Neuron (in vitro differentiated cells): Measurements from ENCODE around the gene RGS17.

ENCODE experiments used
- H2AFZ ChIP-seq: one replicate; pipeline ENCODE4 v1.6.1; 2013; ENCODE audit warnings: low read depth, mild to moderate bottlenecking, inconsistent platforms, low read length, moderate library complexity
- H3K27me3 ChIP-seq: one replicate; pipeline ENCODE4 v1.6.1; 2013; ENCODE audit warnings: low read length; ENCODE audit not compliant: insufficient read depth
- H3K36me3 ChIP-seq: one replicate; pipeline ENCODE4 v1.6.1; 2013; ENCODE audit warnings: low read length; ENCODE audit not compliant: insufficient read depth
- H3K4me1 ChIP-seq: one replicate; pipeline ENCODE4 v1.6.1; 2013; ENCODE audit warnings: low read length; ENCODE audit not compliant: insufficient read depth
- H3K4me3 ChIP-seq: 2 replicates; pipeline ENCODE4 v1.5.1; 2013; ENCODE audit warnings: mild to moderate bottlenecking, low read length, moderate library complexity
- H3K9me3 ChIP-seq: one replicate; pipeline ENCODE4 v1.6.1; 2013; ENCODE audit warnings: low read length

RGS17 gene

DNA sequence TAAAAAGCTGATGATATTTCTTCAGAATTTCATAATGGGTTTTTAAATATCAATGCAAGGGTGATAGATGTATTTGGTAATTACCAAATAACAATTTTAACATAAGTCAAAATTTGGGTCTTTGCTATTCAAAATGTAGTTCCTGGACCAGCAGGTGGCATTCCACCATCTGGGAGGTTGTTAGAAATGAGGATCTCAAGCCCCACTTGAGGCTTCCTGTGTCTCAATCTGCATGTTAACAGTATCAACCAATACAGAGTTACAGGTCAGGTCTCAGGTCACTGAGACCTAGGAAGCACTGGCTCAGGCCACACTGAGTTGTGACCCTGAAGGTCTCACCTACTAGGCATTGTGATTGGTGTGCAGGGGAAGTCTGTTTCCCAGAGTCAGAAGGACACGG is 71.3 kb downstream of the RGS17 start:
- peaks cover 3% of the 10 kb centered on the region for H3K9me3 ChIP-seq

DNA sequence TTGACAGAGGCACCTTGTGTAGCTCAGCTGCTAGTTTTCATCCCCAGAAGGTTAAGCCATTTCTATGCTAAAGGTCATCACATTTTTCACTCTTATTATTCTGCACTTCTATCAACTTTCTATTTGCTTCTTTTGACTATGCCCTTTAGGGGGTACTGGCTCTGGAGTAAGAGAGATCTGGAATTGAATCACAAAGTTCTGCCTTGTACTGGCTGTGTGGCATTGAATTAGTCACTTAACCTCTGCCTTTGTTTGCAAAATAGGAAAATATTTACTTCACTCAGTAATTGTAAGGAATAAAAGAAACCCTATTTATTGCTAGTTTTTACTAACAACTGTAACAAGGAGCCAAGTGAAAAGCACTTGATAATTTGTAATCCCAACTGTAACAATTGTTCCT is 71.8 kb downstream of the RGS17 start:
- H3K4me3 ChIP-seq = no peak overlapping the region
- H3K4me1 ChIP-seq = peaks cover 23% of the 10 kb centered on the region
- no peak overlapping the region for H2AFZ ChIP-seq
- no peaks in the 10 kb centered on the region for H3K27me3 ChIP-seq
- H3K36me3 ChIP-seq = no peaks in the 10 kb centered on the region
- peaks cover 3% of the 10 kb centered on the region for H3K9me3 ChIP-seq

More for the DNA sequence above, 71.3 kb downstream of the RGS17 start:
- H3K4me1 ChIP-seq = peaks cover 23% of the 10 kb centered on the region
- no peaks in the 10 kb centered on the region for H3K36me3 ChIP-seq
- H3K4me3 ChIP-seq = no peak overlapping the region
- H3K27me3 ChIP-seq = no peaks in the 10 kb centered on the region
- H2AFZ ChIP-seq = no peak overlapping the region

- no peaks in the 10 kb centered on the region for H3K27me3 ChIP-seq
- H3K9me3 ChIP-seq = peaks cover 3% of the 10 kb centered on the region
- peaks cover 23% of the 10 kb centered on the region for H3K4me1 ChIP-seq
- no peak overlapping the region for H3K4me3 ChIP-seq
- no peaks in the 10 kb centered on the region for H3K36me3 ChIP-seq
- H2AFZ ChIP-seq = no peak overlapping the region
Observed at GRCh38 chr6:153058909-153059308, 72.2 kb downstream of the RGS17 start.

GRCh38 chr6:153058291-153058690 is 72.8 kb downstream of the RGS17 start:
- Histone ChIP-seq H3K9me3 (peaks cover 3% of the 10 kb centered on the region), H3K27me3 (no peaks in the 10 kb centered on the region), H3K4me3 (no peak overlapping the region), H3K4me1 (peaks cover 23% of the 10 kb centered on the region), H2AFZ (no peak overlapping the region), H3K36me3 (no peaks in the 10 kb centered on the region)

- Histone ChIP-seq H3K9me3 (no peaks in the 10 kb centered on the region), H3K36me3 (no peaks in the 10 kb centered on the region), H2AFZ (no peak overlapping the region), H3K27me3 (no peaks in the 10 kb centered on the region), H3K4me3 (no peak overlapping the region), H3K4me1 (peaks cover 23% of the 10 kb centered on the region)
Observed at GRCh38 chr6:153056308-153056707, 74.8 kb downstream of the RGS17 start.

- Histone ChIP-seq H3K4me3 (no peak overlapping the region), H3K9me3 (no peaks in the 10 kb centered on the region), H3K36me3 (no peaks in the 10 kb centered on the region), H3K4me1 (peaks cover 4% of the 10 kb centered on the region), H3K27me3 (no peaks in the 10 kb centered on the region), H2AFZ (no peak overlapping the region)
Observed at GRCh38 chr6:153051801-153052200, 79.3 kb downstream of the RGS17 start.

DNA sequence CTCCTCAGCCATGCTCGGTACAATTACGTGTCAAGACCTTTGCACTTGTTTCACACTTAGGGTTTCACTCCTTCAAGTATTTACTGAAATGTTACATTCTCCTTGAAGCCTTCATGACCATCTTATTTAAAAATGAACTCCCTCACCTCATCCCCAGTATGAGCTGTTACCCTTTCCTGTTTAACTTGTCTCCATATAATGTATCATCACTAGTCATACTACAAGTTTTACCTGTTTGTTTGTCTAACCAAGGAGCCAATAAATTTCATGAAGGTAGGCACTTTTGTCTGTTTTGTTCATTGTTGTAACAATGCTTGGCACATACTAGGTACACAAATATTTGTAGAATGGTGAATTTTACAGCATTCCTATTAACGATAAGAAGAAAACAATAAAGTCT is 82.5 kb downstream of the RGS17 start:
- no peaks in the 10 kb centered on the region for H3K9me3 ChIP-seq
- H2AFZ ChIP-seq = no peak overlapping the region
- no peak overlapping the region for H3K4me3 ChIP-seq
- H3K4me1 ChIP-seq = peaks cover 4% of the 10 kb centered on the region
- no peaks in the 10 kb centered on the region for H3K36me3 ChIP-seq
- H3K27me3 ChIP-seq = no peaks in the 10 kb centered on the region

DNA sequence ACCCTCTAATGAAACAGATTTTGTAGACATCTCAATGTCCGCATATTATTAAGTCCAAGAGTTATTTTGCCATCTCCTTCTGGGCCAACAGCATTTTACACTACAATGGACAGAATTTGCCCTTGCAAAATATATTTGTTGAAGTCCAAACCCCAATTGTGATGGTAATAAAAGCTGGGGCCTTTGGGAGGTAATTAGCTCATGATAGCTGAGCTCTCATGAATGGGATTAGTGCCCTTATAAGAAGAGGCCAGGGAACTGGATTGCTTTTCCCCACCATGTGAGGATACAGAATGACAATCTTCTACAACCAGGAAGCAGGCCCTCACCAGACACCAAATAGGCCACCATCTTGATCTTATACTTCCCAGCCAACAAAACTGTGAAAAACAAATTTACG is 83.7 kb downstream of the RGS17 start:
- Histone ChIP-seq H3K9me3 (no peaks in the 10 kb centered on the region), H3K4me1 (peaks cover 4% of the 10 kb centered on the region), H3K27me3 (no peaks in the 10 kb centered on the region), H2AFZ (no peak overlapping the region), H3K4me3 (no peak overlapping the region), H3K36me3 (no peaks in the 10 kb centered on the region)

- no peaks in the 10 kb centered on the region for H3K36me3 ChIP-seq
- H3K9me3 ChIP-seq = no peaks in the 10 kb centered on the region
- no peak overlapping the region for H3K4me3 ChIP-seq
- H3K4me1 ChIP-seq = peaks cover 4% of the 10 kb centered on the region
- no peaks in the 10 kb centered on the region for H3K27me3 ChIP-seq
- H2AFZ ChIP-seq = no peak overlapping the region
Observed at GRCh38 chr6:153045271-153045670, 85.8 kb downstream of the RGS17 start.

GRCh38 chr6:153044295-153044694 is 86.8 kb downstream of the RGS17 start:
- H2AFZ ChIP-seq = no peak overlapping the region
- H3K9me3 ChIP-seq = no peaks in the 10 kb centered on the region
- peaks cover under 1% of the 10 kb centered on the region for H3K36me3 ChIP-seq
- H3K27me3 ChIP-seq = no peaks in the 10 kb centered on the region
- H3K4me1 ChIP-seq = peaks cover 4% of the 10 kb centered on the region
- no peak overlapping the region for H3K4me3 ChIP-seq

DNA sequence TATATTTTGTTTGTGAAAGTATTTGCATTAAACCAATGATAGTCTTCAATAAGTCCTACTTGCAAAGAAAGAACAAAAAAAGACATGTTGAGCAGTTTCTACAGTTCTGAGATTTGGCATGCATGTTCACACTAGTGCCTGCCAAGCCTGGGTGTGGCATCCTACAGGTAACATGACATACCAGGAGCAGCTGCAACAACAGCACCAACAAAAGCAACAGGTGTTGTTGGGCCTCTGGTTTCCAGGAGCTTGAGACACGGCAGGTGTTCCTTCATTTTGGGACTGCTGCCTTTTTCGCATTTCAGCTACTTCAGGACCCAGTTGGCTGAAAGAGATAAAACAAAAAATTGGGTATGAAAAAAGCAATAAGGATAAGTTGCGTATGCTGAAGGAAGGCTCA is 87.4 kb downstream of the RGS17 start:
- Histone ChIP-seq H3K4me1 (peaks cover 4% of the 10 kb centered on the region), H3K27me3 (no peaks in the 10 kb centered on the region), H2AFZ (no peak overlapping the region), H3K36me3 (peaks cover 3% of the 10 kb centered on the region), H3K9me3 (no peaks in the 10 kb centered on the region), H3K4me3 (no peak overlapping the region)

DNA sequence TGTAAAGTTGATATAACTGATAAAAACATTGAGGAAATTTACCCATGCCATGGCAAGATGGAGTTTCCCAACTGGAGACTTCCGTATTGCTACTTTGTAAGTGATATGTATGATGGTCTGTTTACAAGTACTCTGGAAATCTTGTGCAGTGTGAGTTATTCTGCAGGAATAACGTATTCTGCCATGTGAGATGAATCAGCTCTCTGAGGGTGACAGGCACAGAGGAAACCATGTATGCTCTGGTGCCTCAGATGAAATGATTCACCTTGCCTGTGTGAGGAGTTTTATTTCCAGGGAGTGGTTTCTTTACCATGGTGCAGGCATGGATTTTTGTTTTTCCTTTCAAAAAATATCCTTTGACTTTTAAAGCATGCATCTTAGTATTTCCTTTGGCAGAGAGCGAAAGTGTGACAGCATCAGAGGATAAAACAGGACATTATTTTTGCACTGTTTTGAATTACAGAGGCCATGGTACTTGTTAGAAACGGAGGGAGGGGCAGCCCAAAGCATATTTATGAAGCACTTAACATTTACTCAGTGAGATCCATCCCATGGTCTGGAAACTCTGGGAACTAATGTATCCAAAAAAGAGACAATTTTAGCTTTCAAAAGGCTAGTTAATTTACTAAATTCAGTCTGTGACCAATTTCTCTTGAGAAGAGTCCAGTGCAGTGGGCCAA is 92.6 kb downstream of the RGS17 start:
- Histone ChIP-seq H3K4me1 (no peaks in the 10 kb centered on the region), H3K4me3 (no peak overlapping the region), H3K27me3 (no peaks in the 10 kb centered on the region), H3K9me3 (no peaks in the 10 kb centered on the region), H2AFZ (no peak overlapping the region), H3K36me3 (peaks cover 3% of the 10 kb centered on the region)

DNA sequence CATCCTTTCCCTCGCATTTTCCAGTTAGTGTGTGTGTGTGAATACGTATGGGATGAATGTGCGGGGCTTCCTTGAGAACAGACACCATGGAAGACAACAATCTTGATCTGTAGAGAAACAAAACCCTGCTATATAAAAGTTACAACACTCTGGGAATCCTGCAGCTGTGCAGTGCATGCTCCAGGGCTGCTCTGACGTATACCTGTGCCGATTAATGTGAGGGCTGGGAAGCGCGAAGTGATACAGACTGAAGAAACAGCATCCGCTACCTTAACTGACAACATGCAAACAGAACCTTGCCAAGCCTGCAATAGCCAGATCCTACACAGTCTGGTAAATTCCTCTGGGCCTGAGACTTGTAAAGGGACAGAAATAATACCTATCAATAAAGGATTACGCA is 96.9 kb downstream of the RGS17 start:
- Histone ChIP-seq H2AFZ (no peak overlapping the region), H3K4me1 (peaks cover 3% of the 10 kb centered on the region), H3K36me3 (peaks cover under 1% of the 10 kb centered on the region), H3K9me3 (no peaks in the 10 kb centered on the region), H3K27me3 (no peaks in the 10 kb centered on the region), H3K4me3 (no peak overlapping the region)

GRCh38 chr6:153032255-153032882 is 98.7 kb downstream of the RGS17 start:
- Histone ChIP-seq H3K4me3 (no peak overlapping the region), H3K36me3 (no peaks in the 10 kb centered on the region), H2AFZ (no peak overlapping the region), H3K27me3 (no peaks in the 10 kb centered on the region), H3K9me3 (no peaks in the 10 kb centered on the region), H3K4me1 (peaks cover 3% of the 10 kb centered on the region)
